PFSK-1 (cell line): ENCODE data around the gene ERI3.

Experiments
- FOXP2 ChIP-seq: optimal IDR thresholded peaks from 2 replicates; pipeline ENCODE3; 2011; ENCODE audit warnings: borderline replicate concordance, control low read depth, inconsistent platforms; ENCODE audit not compliant: insufficient read depth; ENCODE audit errors: extremely low read length, extremely low read depth
- POLR2AphosphoS5 ChIP-seq: IDR thresholded peaks from 2 replicates; pipeline ENCODE4 v1.6.1; 2012; ENCODE audit warnings: low read depth, mild to moderate bottlenecking, control low read depth, low read length, moderate library complexity
- REST ChIP-seq, 2 experiments: IDR thresholded peaks; 2 replicates each; pipeline versions ENCODE4 v1.6.1 to v1.8.0; 2011 to 2012; ENCODE audit warnings: low read depth in 2 of 2, low read length in 2 of 2, control low read depth in 1 of 2, inconsistent platforms in 1 of 2, mild to moderate bottlenecking in 1 of 2, moderate library complexity in 1 of 2; ENCODE audit not compliant: insufficient read depth in 1 of 2
- SIN3A ChIP-seq: IDR thresholded peaks from 2 replicates; pipeline ENCODE4 v1.6.1; 2012; ENCODE audit warnings: mild to moderate bottlenecking, low read length, moderate library complexity, borderline replicate concordance; ENCODE audit not compliant: insufficient read depth
- TAF1 ChIP-seq: IDR thresholded peaks from 2 replicates; pipeline ENCODE4 v1.6.1; 2012; ENCODE audit warnings: low read length, control low read depth, borderline replicate concordance; ENCODE audit not compliant: insufficient read depth

Gene ERI3

GRCh38 chr1:44230796-44231195 lies 124.3 kb downstream of the ERI3 start:
- TF ChIP-seq REST (IDR thresholded peaks at IDR 0.05; ENCODE audit: insufficient read depth in 1 of 2, low read depth in 2 of 2, low read length in 2 of 2) (no peak), FOXP2 (no peak), SIN3A (no peak), TAF1 (no peak), POLR2AphosphoS5 (no peak)

GRCh38 chr1:44229435-44230167 lies 125.5 kb downstream of the ERI3 start:
- no peak for TF ChIP-seq SIN3A
- TF ChIP-seq FOXP2 = no peak
- TF ChIP-seq TAF1 = no peak
- TF ChIP-seq POLR2AphosphoS5 = no peak
- TF ChIP-seq REST (IDR thresholded peaks at IDR 0.05; ENCODE audit: insufficient read depth in 1 of 2, low read depth in 2 of 2, low read length in 2 of 2) = no peak

- TF ChIP-seq POLR2AphosphoS5 (no peak), TAF1 (no peak), SIN3A (no peak), REST (IDR thresholded peaks at IDR 0.05; ENCODE audit: insufficient read depth in 1 of 2, low read depth in 2 of 2, low read length in 2 of 2) (no peak), FOXP2 (no peak)
Observed at GRCh38 chr1:44228218-44228617, 126.8 kb downstream of the ERI3 start.

GRCh38 chr1:44227211-44227610 lies 127.8 kb downstream of the ERI3 start:
- TF ChIP-seq SIN3A (no peak), REST (IDR thresholded peaks at IDR 0.05; ENCODE audit: insufficient read depth in 1 of 2, low read depth in 2 of 2, low read length in 2 of 2) (no peak), FOXP2 (no peak), TAF1 (no peak), POLR2AphosphoS5 (no peak)

GRCh38 chr1:44225761-44226160 lies 129.3 kb downstream of the ERI3 start:
- TF ChIP-seq FOXP2 (no peak), SIN3A (no peak), REST (IDR thresholded peaks at IDR 0.05; ENCODE audit: insufficient read depth in 1 of 2, low read depth in 2 of 2, low read length in 2 of 2) (no peak), POLR2AphosphoS5 (no peak), TAF1 (no peak)
